Uterus (tissue), 4 donors: ENCODE results near the gene GALNT1. TPM values are rescaled to one million over a fixed set of nuclear protein-coding genes. Genes with fewer than 3 reads are reported as not detected.

ENCODE experiments used
- DNase-seq, 2 donors: peaks; one replicate each; pipeline ENCODE4 v3.0.0-alpha.2; 2019 to 2020
- H3K27ac ChIP-seq, 2 donors: fragments of 200-600 bp; sonication (generic); 1 replicate in 1 of 2; 2 replicates in 1 of 2; pipeline ENCODE4 v1.5.1; 2016 to 2018
- H3K27me3 ChIP-seq, 2 donors: fragments of 200-600 bp; sonication (generic); one replicate each; pipeline ENCODE4 v1.5.1; 2018 to 2019; ENCODE audit warnings: control low read depth in 1 of 2
- H3K36me3 ChIP-seq, 2 donors: fragments of 200-600 bp; sonication (generic); one replicate each; pipeline ENCODE4 v1.5.1; 2019; ENCODE audit warnings: control low read depth in 1 of 2
- H3K4me1 ChIP-seq, 2 donors: fragments of 200-600 bp; sonication (generic); one replicate each; pipeline ENCODE4 v1.5.1; 2018 to 2019; ENCODE audit warnings: control low read depth in 1 of 2
- H3K4me3 ChIP-seq, 2 donors: fragments of 200-600 bp; sonication (generic); 1 replicate in 1 of 2; 2 replicates in 1 of 2; pipeline ENCODE4 v1.5.1; 2018 to 2019; ENCODE audit warnings: mild to moderate bottlenecking in 1 of 2
- H3K9me3 ChIP-seq, 2 donors: fragments of 200-600 bp; sonication (generic); one replicate each; pipeline ENCODE4 v1.5.1; 2019; ENCODE audit warnings: control low read depth in 1 of 2
- CTCF ChIP-seq, 4 experiments: fragments of 200-600 bp in 2 of 4; fragments of 450-650 bp in 2 of 4; sonication (generic) in 2 of 4; IDR thresholded peaks; one replicate each; pipeline ENCODE4 v1.5.1; 2016 to 2019; ENCODE audit warnings: antibody characterized with exemption in 4 of 4, mild to moderate bottlenecking in 2 of 4, moderate library complexity in 1 of 4
- POLR2A ChIP-seq, 2 donors: fragments of 450-650 bp; IDR thresholded peaks; one replicate each; pipeline ENCODE4 v1.6.1; 2016; ENCODE audit warnings: antibody characterized with exemption in 2 of 2, mild to moderate bottlenecking in 1 of 2, moderate library complexity in 1 of 2
- intact Hi-C: fragments of 100-400 bp; cut with DNase I; formaldehyde crosslinking; loops from one replicate; pipeline ENCODE4 v1.15.1; 2023; ENCODE audit warnings: low total_unique reads
- total RNA-seq, 4 donors: library from RNA; depleted of rRNA in 3 of 4; stranded (reverse); fragments of >200 nt in 3 of 4; gene quantifications; one replicate each; pipeline versions ENCODE4 v1.1.0 to v1.2.4, GENCODE V29; 2014 to 2023
- donor health status: DM: yes; HTN: yes; CAD: no.

Gene GALNT1
- total RNA-seq, 4 donors from 2014 or later: 13.6 to 98.2 (median 33.3) TPM

DNA sequence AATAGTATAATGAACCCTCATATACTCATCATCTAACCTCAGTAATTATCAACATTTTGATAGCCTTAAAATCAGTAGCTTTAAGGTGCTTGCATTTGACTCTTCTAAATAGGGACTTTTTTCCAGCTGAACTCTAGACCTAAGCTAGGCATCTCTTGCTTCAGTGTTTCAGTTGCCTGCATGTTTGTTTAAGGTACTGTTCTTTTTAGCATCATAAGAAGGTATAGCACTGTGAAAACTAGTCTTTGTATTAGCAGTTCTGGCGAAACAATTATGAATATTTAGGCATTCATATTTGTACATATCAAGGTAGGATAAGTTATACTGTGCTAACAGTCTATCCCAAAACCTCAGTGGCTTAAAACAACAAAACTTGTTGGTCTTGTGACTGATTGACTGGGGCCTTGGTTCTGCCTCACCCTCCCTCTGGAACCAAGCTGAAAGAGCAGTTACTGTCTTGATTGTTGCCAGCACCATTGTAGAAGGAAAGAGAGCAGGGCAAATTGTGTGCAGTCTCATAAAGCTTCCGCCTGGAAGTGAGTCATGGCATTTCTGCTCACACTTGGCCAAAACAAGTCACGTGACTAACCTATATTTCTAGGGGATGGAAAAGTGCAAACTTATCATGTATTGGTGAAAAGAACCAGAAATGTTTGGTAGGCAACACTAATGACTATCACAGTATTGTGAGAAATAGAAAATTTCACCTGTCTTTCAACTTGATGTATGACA is 24.3 kb downstream of the GALNT1 start:
- H3K27ac ChIP-seq: no peak overlapping the region
- no peak overlapping the region for H3K4me3 ChIP-seq
- TF ChIP-seq POLR2A (IDR thresholded peaks at IDR 0.05) (no peak), CTCF (IDR thresholded peaks at IDR 0.05) (no peak)
- H3K9me3 ChIP-seq: peaks cover 0 to 10% of the 10 kb centered on the region in 2 donors
- intact Hi-C loops: no loop called here
- no peaks in the 10 kb centered on the region for H3K36me3 ChIP-seq
- peaks cover 2% of the 10 kb centered on the region in 2 donors for H3K4me1 ChIP-seq
- H3K27me3 ChIP-seq: no peaks in the 10 kb centered on the region
- no peak for DNase-seq

DNA sequence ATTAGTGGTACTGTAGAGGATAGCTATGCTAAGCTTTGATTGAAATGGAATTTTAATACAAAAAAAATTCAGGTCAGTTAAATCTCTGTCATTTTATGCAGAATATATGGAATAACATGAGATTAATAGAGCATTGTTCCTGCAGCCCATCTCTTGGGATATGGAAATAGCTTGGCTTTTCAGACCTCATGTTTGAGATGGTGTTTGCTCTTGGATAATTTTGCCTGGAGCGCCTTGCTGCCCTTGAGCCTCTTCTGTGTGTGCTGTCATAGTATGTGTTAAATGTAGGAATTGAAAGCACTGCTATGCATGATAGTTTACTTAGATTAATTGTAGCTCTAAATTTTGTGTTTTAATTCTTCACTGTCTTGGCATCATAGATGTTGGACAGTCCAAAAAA is 27.7 kb downstream of the GALNT1 start:
- DNase-seq: no peak
- no peak for TF ChIP-seq CTCF (IDR thresholded peaks at IDR 0.05)
- TF ChIP-seq POLR2A (IDR thresholded peaks at IDR 0.05): no peak
- intact Hi-C loops: no loop called here
- Histone ChIP-seq H3K27ac (no peak overlapping the region), H3K9me3 (no peaks in the 10 kb centered on the region), H3K4me1 (peaks cover 5 to 6% of the 10 kb centered on the region in 2 donors), H3K4me3 (no peak overlapping the region), H3K36me3 (no peaks in the 10 kb centered on the region), H3K27me3 (no peaks in the 10 kb centered on the region)

GRCh38 chr18:35610089-35610488 is 28.5 kb downstream of the GALNT1 start:
- Histone ChIP-seq H3K36me3 (no peaks in the 10 kb centered on the region), H3K27me3 (no peaks in the 10 kb centered on the region), H3K9me3 (no peaks in the 10 kb centered on the region), H3K4me1 (peaks cover 5 to 6% of the 10 kb centered on the region in 2 donors), H3K4me3 (no peak overlapping the region), H3K27ac (no peak overlapping the region)
- TF ChIP-seq CTCF (IDR thresholded peaks at IDR 0.05) (no peak), POLR2A (IDR thresholded peaks at IDR 0.05) (no peak)
- intact Hi-C loops: no loop called here
- DNase-seq: no peak

DNA sequence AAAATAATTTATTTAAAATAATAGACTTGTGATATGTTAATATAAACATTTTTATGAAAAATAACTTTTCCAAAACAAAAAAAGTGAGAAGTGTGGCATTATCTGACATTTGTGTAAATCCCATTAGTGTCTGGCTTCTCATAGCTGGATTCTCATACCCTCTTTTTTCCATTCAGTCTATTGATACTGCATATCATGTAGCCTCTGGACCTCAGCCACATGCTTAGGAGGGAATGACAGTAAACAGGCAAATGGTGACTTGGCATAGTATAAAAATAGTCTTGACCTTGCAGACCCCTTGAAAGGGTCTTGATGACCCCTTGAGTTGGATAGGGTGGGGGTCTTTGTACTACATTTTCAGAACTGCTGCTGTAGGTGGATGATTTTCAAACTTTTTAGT is 29.2 kb downstream of the GALNT1 start:
- no peaks in the 10 kb centered on the region for H3K9me3 ChIP-seq
- intact Hi-C loops: no loop called here

More for the DNA sequence above, 29.2 kb downstream of the GALNT1 start:
- Histone ChIP-seq H3K4me3 (no peak overlapping the region), H3K27ac (no peak overlapping the region), H3K4me1 (peaks cover 5 to 6% of the 10 kb centered on the region in 2 donors), H3K27me3 (no peaks in the 10 kb centered on the region), H3K36me3 (no peaks in the 10 kb centered on the region)
- no peak for DNase-seq
- TF ChIP-seq CTCF (IDR thresholded peaks at IDR 0.05) (no peak), POLR2A (IDR thresholded peaks at IDR 0.05) (no peak)
